ENCODE measurements around the gene HEXD. TPM values are rescaled to one million over a fixed set of nuclear protein-coding genes. Genes with fewer than 3 reads are reported as not detected.

The HEXD gene
- polyA plus RNA-seq, 1 experiment: 8.9 TPM

DNA sequence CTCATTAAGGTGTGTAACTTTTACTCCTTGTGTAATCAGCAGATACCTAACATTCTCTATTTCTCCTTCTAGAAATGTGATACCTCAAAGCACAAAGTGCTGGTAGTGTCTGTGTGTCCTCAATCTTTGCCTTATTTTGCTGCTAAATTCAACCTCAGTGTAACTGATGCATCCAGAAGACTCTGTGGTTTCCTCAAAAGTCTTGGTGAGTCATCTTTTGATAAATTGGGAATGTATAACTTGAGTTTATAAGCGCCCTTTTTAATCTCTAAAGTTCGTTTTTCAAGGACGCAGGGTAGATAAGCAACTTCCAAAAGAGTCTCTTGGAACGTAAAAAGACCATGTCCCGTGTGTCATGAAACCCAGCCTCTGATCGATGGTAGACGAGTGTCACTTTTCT, 50.5 kb downstream of the HEXD start:
- POLR2A ChIA-PET: no interaction called here
- peaks cover 33% of the 10 kb centered on the region for H3K36me3 ChIP-seq (ENCODE audit: control insufficient read depth, insufficient read depth, low read length)
- DNase-seq (ENCODE audit: low read depth): no peak

DNA sequence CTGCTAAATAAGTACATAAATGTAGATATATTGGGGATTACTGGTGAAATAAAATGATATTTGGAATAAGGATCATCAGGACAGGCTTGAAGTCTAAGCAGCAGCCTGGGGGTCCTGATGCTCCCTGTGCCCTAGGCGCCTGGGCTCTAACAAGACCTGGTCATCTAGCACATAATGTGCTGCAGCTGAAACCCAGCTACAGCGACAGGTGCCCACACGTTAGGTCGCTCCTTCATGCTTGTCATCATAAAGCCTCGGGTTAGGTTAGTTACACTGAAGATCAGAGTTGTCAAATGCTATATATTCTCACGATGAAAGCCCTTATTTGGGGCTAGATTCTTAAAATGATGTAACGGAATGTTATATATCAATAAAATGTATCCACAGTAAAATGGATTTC, 51.9 kb downstream of the HEXD start:
- CTCF ChIA-PET: no interaction called here

More for the DNA sequence above, 50.5 kb downstream of the HEXD start:
- Histone ChIP-seq H3K27me3 (ENCODE audit: control insufficient read depth, insufficient read depth, low read length) (no peaks in the 10 kb centered on the region), H3K4me3 (ENCODE audit: low read depth, low read length) (no peak overlapping the region)
- TF ChIP-seq, protein P1, sequence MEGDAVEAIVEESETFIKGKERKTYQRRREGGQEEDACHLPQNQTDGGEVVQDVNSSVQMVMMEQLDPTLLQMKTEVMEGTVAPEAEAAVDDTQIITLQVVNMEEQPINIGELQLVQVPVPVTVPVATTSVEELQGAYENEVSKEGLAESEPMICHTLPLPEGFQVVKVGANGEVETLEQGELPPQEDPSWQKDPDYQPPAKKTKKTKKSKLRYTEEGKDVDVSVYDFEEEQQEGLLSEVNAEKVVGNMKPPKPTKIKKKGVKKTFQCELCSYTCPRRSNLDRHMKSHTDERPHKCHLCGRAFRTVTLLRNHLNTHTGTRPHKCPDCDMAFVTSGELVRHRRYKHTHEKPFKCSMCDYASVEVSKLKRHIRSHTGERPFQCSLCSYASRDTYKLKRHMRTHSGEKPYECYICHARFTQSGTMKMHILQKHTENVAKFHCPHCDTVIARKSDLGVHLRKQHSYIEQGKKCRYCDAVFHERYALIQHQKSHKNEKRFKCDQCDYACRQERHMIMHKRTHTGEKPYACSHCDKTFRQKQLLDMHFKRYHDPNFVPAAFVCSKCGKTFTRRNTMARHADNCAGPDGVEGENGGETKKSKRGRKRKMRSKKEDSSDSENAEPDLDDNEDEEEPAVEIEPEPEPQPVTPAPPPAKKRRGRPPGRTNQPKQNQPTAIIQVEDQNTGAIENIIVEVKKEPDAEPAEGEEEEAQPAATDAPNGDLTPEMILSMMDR (IDR thresholded peaks at IDR 0.05; ENCODE audit: insufficient read depth, low read depth, low read length): no peak
- CTCF ChIA-PET: interaction anchor here (1.0 kb wide), 1 partner anchor 83 kb away, joined by 3 read pairs; no protein-coding TSS in a partner anchor

DNA sequence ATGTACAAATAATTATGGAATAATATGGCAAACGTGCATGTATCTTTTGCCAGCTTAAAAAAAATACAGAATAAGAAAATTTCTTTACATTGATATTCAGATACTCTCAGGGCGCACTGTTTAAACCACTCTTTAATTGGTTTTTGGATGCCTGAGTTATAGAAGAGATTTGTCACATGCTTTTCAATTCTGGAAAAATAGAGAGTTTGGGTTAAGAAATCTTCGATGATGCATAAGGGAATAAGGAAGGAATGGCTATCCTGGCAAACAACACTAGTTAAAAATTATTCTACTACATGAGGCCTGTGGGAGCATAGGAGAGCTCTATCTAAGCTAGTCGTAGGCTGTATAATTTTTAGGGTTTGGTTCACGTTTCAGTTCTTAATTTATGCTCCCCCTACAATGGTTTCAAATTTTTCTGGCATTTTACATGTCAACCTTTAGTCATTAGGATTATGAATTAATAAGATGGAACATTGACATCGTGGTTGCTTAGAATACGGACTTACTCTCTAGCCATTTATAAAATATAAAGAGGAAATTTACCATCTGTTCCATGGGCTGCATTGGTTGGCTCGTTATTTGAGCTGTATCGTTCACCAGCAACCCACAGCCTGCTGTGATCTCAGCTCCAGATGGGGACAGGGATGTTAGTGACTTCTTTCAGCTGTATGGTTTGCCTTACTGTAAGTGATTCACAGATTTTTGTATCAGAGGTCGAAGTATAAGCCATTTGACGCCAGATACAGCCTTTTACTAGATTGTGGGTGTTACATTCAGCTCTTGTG, 56.3 kb downstream of the HEXD start:
- Histone ChIP-seq H3K36me3 (ENCODE audit: control insufficient read depth, insufficient read depth, low read length) (peaks cover 11% of the 10 kb centered on the region), H3K27me3 (ENCODE audit: control insufficient read depth, insufficient read depth, low read length) (no peaks in the 10 kb centered on the region), H3K4me3 (ENCODE audit: low read depth, low read length) (no peak overlapping the region)
- ChIA-PET CTCF (interaction anchor here (0.6 to 1.8 kb wide), 2 partner anchors 19 to 113 kb away, joined by 4 to 6 read pairs; no protein-coding TSS in a partner anchor), POLR2A (no interaction called here)
- TF ChIP-seq, protein P1 (IDR thresholded peaks at IDR 0.05; ENCODE audit: insufficient read depth, low read depth, low read length): no peak
- no peak for DNase-seq (ENCODE audit: low read depth)

More for the DNA sequence above, 51.9 kb downstream of the HEXD start:
- TF ChIP-seq, protein P1 (IDR thresholded peaks at IDR 0.05; ENCODE audit: insufficient read depth, low read depth, low read length): no peak
- DNase-seq (ENCODE audit: low read depth): no peak
- POLR2A ChIA-PET: no interaction called here
- no peaks in the 10 kb centered on the region for H3K27me3 ChIP-seq (ENCODE audit: control insufficient read depth, insufficient read depth, low read length)
- peaks cover 25% of the 10 kb centered on the region for H3K36me3 ChIP-seq (ENCODE audit: control insufficient read depth, insufficient read depth, low read length)
- no peak overlapping the region for H3K4me3 ChIP-seq (ENCODE audit: low read depth, low read length)

DNA sequence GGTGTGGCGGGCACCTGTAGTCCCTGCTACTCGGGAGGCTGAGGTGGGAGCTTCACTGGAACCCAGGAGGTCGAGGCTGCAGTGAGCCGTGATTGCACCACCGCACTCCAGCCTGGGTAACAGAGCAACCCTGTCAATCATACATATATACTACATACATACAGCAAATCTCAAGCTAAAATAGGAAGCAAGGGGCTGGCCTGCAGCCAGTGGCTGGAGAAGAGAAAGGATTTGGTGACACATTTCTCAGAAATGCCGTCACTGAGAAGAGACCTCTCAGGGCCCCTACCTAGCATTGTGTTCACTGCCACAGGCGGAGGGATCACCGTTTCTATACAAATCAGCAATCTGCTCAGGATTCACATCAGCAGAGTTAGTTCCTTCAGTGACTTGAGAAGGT, 57.3 kb downstream of the HEXD start:
- ChIA-PET POLR2A (no interaction called here), CTCF (interaction anchor here (0.7 to 1.8 kb wide), 2 partner anchors 18 to 20 kb away, joined by 4 to 6 read pairs; no protein-coding TSS in a partner anchor)
- DNase-seq (ENCODE audit: low read depth): no peak
- Histone ChIP-seq H3K4me3 (ENCODE audit: low read depth, low read length) (no peak overlapping the region), H3K27me3 (ENCODE audit: control insufficient read depth, insufficient read depth, low read length) (no peaks in the 10 kb centered on the region), H3K36me3 (ENCODE audit: control insufficient read depth, insufficient read depth, low read length) (peaks cover 15% of the 10 kb centered on the region)
- TF ChIP-seq, protein P1 (IDR thresholded peaks at IDR 0.05; ENCODE audit: insufficient read depth, low read depth, low read length): no peak

DNA sequence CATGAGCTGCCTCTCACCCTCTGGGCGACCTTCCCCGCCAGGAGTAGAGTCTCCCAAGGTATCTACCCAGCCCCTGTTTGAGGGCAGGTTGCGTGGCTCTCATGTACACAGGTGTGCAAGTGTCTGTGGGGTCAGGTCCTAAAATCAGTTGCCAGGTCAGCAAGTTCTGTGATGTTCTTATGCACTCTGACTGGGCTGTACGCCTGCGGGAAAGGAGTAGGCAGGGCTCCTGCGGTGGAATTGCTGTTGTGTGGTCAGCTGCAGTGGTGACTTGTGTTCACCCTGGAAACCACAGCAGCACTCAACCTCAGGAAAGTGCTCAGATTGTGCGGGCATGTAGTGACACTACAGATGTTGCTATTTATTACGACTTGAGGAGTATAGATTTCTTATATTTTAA, 59.8 kb downstream of the HEXD start:
- H3K27me3 ChIP-seq (ENCODE audit: control insufficient read depth, insufficient read depth, low read length): no peaks in the 10 kb centered on the region
- H3K36me3 ChIP-seq (ENCODE audit: control insufficient read depth, insufficient read depth, low read length): peaks cover 12% of the 10 kb centered on the region
- CTCF ChIA-PET: interaction anchor here (0.8 to 1.6 kb wide), 3 partner anchors 17 to 55 kb away, joined by 3 to 4 read pairs (median 3); no protein-coding TSS in a partner anchor
- DNase-seq (ENCODE audit: low read depth): no peak
- no peak overlapping the region for H3K4me3 ChIP-seq (ENCODE audit: low read depth, low read length)
- POLR2A ChIA-PET: no interaction called here
- TF ChIP-seq, protein P1 (IDR thresholded peaks at IDR 0.05; ENCODE audit: insufficient read depth, low read depth, low read length): no peak
